HG03442 (cell line): ENCODE measurements around the gene GNG13.
"Not testable (repeated sequence)": the region's sequence is repeated elsewhere in the genome, so short reads cannot be mapped to it uniquely, and the experiment has no call there.

Source experiments
- ATAC-seq: cut with Tn5 transposase; IDR thresholded peaks from one replicate; pipeline ENCODE4 v1.9.1; 2021; ENCODE audit warnings: mild to moderate bottlenecking, moderate library complexity; ENCODE audit not compliant: unreplicated experiment

The GNG13 gene

GRCh38 chr16:832652-833336 is 32.3 kb upstream of the GNG13 start:
- no peak for ATAC-seq

DNA sequence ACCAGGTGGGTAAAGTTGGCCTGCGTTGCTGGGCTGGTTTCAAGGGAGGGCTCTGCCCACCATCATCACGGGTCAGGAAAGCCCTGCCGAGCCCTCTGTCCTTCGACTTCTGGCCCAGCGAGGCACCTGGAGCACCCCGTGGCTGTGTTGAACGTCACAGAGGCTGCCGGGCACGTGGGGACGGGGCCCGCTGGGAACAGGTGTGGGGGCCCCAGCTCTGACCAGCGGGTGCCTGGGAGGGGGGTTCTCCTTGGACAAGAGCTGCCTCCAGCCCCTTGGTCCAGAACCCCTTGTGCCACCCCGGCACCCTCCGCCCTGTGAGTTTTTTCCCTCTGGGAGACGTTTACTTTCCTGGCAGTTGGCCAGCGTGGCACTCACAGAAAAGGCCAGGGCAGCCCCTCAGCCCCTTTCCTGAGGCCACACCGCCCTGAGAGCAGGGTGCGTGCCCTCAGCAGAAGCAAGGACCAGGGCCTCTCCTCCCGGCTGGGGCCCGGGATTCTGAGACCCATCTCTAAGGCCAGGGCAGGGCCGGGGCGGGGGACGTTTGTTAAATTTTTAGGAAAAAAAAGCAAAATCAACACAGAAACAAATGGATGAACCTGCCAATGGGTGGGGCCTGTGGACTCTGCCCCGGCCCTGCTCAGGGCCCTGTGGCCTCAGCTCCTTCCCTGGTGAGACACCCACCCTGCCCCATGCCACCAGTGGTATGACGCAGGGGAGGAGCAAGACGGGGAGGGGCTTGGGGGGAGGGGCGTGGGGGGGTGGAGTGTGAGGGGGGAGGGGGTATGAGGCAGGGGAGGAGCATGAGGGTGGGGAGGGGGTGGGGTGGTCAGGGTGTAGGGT is 31.3 kb upstream of the GNG13 start:
- ATAC-seq, result no peak

DNA sequence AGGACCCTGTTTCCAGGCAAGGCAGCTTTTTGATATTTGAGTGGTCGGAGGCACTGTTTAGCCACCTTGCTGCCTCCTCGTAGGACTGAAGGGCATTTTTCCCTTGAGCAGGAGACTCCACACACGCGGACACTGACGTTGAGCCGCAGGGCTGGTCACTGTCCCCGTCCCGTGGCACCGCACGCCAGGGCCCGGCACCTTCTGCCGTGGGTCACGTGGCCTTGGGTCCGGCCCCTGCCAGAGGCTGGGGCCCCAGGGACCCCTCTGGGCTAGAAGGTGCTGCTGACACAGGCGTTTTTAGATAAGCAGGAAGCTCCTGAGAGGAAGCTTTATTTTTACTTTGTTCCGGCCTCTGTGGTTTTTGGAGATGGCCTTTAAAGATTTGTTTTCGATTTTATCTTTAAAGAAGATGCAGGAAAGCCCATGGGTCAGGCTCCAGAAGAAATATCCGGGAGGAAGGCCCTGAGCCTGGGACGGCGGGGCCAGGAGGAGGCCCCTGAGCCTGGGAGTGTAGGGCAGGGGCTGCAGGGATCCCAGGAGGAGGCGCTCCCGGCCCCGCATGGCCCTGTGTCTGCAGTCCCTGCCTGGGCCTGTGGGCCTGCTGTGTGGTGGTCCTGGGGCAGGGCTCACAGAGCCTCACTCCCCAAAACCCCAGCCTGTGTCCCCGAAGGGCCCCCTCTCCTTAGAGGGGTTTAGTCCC is 30.5 kb upstream of the GNG13 start:
- no peak for ATAC-seq

GRCh38 chr16:830107-830870 is 29.8 kb upstream of the GNG13 start:
- ATAC-seq, result no peak

DNA sequence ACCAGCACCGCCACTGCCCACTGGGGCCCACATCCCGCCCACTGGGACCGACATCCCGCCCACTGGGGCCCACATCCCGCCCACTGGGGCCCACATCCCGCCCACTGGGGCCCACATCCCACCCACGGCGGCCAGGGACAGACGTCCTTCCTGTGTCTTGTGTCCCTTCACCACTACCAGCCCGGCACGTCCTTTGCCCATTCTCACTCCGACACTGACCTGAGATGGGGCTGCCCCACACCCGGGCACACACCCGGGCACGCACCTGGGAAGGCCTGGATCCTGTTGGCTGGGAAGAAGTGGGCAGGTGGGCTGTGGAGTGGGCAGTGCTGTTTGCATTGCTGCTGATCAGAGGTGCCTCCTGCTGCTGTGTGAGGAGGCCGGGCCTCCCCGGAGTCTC is 28.4 kb upstream of the GNG13 start:
- ATAC-seq, result no peak

DNA sequence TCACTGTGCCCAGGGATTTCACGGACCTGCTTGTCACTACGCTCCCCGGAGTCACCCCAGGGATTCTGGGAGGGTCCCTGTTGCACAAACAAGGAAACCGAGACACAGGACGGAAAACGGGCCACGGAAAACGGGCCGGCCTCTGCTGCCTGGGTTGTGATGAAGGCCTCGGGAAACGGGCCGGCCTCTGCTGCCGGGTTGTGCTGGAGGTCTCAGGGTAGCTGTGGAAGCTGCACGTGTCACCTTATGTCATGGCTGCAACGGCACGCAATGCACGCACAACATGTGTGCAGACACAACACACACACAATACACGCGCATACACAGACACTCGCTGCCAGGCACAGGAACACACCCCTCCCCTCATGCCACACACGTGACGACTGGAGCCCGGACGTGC is 27.0 kb upstream of the GNG13 start:
- no peak for ATAC-seq

GRCh38 chr16:825341-826061 is 25.0 kb upstream of the GNG13 start:
- no peak for ATAC-seq

DNA sequence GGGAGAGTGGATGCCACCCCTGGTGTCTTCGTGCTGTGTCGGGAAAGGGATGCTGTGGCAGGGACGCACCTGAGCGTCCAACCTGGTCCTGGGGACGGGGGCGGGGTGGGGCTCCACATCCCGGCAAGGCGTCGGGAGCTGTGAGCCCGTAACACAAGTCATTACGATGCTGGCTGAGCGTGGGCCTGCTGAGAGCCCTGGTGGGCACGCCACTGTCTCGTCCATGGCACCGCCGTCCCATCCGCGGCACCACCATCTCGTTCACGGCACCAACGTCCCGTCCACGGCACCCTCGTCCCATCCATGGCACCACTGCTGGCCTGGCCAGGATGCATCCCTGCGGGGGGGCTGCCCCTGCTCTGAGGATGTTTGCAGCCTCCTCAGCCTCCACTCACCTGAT is 24.1 kb upstream of the GNG13 start:
- ATAC-seq, result no peak

- ATAC-seq, result no peak
These were observed 23.7 kb upstream of the GNG13 start for GRCh38 chr16:824194-824593.

DNA sequence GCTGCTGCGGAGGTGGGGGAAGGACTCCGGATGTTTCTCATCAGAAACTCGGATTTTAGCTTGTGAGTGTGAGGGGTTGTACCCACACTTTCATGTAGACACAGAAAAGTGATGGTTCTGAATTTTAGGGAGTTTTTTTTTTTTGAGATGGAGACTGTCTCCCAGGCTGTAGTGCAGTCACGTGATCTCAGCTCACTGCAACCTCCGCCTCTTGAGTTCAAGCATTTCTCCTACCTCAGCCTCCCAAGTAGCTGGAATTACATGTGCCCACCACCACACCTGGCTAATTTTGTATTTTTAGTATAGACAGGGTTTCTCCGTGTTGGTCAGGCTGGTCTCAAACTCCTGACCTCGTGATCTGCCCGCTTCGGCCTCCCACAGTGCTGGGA is 22.4 kb upstream of the GNG13 start:
- no peak for ATAC-seq

GRCh38 chr16:822174-822908 is 21.8 kb upstream of the GNG13 start:
- ATAC-seq, result no peak

DNA sequence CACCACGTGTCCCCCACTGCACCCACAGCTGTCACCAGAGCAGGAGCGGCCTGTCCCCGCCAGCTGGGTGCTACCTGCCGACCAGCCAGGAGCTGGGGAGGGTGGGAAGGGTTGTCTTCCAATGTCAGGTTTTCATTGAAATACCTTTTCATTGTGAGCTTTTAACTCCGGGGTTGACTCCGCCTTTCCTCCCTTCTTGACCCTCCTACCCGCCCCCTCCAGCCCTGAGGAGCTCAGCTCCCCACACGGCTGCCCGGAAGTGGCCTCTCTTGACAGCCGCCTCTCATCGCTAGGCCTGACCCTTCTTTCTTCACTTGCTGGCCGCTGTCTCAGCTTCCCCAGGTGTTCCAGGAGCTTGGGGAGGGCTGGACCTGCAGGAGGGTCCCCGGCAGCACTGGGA is 21.2 kb upstream of the GNG13 start:
- no peak for ATAC-seq

DNA sequence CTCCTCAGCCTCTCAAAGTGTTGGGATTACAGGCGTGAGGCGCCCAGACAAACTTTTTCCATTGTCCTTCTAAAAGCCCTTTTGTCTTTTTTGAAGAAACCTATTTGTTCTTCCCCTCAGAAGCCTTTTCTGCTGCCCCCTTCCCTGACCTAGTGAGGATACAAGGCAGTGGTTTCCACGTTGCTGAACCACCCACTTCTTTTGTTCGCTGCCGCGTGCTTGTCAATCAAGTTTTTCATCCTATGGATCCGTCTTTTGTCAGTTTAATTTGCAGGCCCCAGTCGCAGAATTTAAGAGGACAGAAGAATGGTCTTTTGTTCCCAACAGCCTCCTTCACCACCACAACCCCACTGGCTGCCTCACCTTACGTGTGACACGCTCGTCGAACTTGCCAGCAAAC is 20.2 kb upstream of the GNG13 start:
- ATAC-seq, result no peak

DNA sequence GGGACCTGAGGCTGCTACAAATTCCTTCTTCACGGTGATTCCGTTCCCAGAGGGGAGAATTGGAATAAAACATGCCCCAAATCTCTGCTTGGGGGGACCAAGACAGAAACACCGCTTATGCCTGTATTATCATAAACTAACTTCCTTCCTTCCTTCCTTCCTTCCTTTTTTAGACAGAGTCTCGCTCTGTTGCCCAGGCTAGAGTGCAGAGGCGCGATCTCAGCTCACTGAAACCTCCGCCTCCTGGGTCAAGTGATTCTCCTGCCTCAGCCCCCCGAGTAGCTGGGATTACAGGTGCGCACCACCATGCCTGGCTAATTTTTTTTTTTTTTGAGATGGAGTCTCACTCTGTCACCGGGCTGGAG is 19.5 kb upstream of the GNG13 start:
- ATAC-seq, result not testable (repeated sequence)

DNA sequence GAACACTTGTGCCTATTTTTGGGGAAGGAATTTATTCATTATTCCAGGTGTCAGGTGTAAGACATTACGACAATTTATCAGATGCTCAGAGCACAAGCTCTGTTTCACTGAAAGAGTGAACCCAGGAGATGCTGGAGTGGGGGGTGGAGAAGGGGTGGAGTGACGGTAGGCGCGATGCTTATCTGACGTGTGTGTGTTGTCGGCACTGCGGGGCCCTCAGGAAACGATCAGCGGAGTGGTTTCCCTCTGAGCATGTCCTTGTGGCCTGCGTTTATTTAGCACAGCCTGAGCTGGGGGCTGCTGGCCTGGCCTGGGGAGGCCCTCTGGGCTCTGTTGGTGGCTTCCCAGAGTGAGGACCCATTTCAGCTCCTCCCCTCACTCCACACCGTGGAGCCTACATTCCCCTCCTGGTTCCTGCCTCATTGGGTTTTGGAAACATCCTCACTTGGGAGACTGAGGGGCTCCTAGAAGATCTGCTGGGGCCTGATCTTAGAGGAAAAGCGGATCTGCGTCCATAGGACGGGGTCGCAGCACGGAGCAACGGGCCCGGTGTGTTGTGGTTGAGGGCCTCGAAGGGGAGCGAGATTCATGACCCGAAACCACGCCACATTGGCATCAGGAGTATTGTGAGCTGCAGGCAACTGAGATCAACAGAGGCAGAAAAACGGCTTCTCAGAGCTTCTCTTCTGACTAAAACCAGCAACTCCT is 19.0 kb upstream of the GNG13 start:
- ATAC-seq, result no peak

DNA sequence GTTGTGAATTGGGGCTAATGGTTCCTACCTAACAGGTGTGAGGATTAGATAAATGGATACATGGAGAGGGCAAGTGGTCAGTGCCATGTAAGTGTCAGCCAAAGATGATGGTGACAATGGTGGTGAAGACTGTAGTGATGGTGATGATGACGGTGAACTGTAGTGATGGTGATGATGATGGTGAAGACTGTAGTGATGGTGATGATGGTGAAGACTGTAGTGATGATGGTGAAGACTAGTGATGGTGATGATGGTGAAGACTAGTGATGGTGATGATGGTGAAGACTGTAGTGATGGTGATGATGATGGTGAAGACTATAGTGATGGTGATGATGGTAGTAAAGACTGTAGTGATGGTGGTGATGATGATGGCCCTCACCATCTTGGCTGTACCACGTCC is 18.1 kb upstream of the GNG13 start:
- no peak for ATAC-seq

DNA sequence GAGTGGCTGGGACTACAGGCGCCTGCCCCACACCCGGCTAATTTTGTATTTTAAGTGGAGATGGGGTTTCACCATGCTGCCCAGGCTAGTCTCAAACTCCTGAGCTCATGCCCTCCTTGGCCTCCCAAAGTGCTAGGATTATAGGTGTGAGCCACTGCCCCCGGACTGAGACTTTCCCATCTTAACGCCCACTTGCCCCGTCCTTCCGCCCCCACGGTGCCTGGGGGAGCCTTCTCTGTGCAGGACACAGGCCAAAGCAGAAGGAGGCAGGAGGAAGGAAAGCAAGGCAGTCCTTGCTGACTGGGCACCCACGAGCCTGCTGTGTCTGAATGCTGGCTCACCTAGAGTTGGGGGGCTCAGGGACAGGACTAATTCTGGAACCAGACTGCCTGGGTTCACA is 17.6 kb upstream of the GNG13 start:
- ATAC-seq, result no peak

GRCh38 chr16:817001-817906 is 16.7 kb upstream of the GNG13 start:
- no peak for ATAC-seq
